Effector memory CD4-positive, alpha-beta T cell (primary cell): ENCODE data around the gene SNX3.

ENCODE experiments used
- DNase-seq, 3 donors: peaks; one replicate each; pipeline ENCODE4 v3.0.0-alpha.2; 2020
- H3K27ac ChIP-seq: 2 replicates; pipeline ENCODE4 v1.7.0; 2013; ENCODE audit warnings: mild to moderate bottlenecking, low read length, moderate library complexity; ENCODE audit not compliant: insufficient read depth, poor library complexity, severe bottlenecking
- H3K27me3 ChIP-seq: replicated peaks from 2 replicates; pipeline ENCODE4 v1.7.0; 2013; ENCODE audit warnings: mild to moderate bottlenecking, low read length; ENCODE audit not compliant: insufficient read depth, control insufficient read depth, poor library complexity, severe bottlenecking
- H3K36me3 ChIP-seq: 2 replicates; pipeline ENCODE4 v1.7.0; 2013; ENCODE audit warnings: mild to moderate bottlenecking, low read length, moderate library complexity; ENCODE audit not compliant: control insufficient read depth, insufficient read depth
- H3K4me1 ChIP-seq: 2 replicates; pipeline ENCODE4 v1.7.0; 2013; ENCODE audit warnings: low read length, mild to moderate bottlenecking; ENCODE audit not compliant: control insufficient read depth, insufficient read depth, poor library complexity, severe bottlenecking
- H3K4me3 ChIP-seq: 2 replicates; pipeline ENCODE4 v1.7.0; 2013; ENCODE audit warnings: low read length, low read depth, mild to moderate bottlenecking; ENCODE audit not compliant: insufficient read depth, poor library complexity, severe bottlenecking
- H3K9me3 ChIP-seq: 2 replicates; pipeline ENCODE4 v1.7.0; 2013; ENCODE audit warnings: mild to moderate bottlenecking, low read length, moderate library complexity; ENCODE audit not compliant: control insufficient read depth

SNX3 gene

DNA sequence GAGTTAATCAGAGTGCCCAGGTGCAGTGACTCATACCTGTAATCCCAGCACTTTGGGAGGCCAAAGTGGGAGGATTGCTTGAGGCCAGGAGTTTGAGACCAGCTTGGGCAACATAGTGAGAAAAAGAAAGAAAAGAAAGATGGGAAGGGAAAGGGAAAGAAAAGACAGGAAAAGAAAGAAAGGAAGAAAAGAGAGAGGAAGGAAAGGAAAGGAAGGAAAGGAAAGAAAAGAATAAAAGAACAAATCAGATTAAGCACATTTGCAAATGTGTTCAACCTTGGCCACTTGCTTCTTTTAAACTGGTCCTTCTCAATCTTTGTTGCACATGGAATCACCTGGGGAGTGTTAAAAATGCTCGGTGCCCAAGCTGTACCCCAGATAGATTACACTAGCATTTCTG is 67.0 kb downstream of the SNX3 start:
- no peaks in the 10 kb centered on the region for H3K36me3 ChIP-seq
- H3K9me3 ChIP-seq = no peaks in the 10 kb centered on the region
- no peak for DNase-seq
- H3K27ac ChIP-seq = no peak overlapping the region
- no peak overlapping the region for H3K4me3 ChIP-seq
- no peaks in the 10 kb centered on the region for H3K4me1 ChIP-seq
- H3K27me3 ChIP-seq = peaks cover 3% of the 10 kb centered on the region

DNA sequence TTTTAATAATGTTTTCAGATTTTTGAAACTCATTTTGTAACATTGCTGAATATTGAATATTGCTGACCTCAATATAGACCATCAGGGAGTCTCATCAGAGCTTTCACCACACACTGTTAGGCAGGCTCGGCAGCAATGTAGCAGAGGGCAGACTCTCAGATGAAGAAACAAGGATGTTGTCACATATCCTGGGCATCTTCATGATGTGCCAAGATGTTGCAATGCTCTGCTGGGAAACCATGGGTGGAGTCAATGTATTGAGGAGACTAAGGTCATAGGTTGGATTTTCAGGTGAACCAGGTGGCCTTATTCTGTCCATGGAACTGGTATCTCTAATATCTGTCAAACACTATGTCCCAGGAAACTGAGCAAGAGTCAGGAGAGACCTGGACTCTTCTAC is 67.7 kb downstream of the SNX3 start:
- Histone ChIP-seq H3K36me3 (no peaks in the 10 kb centered on the region), H3K9me3 (no peaks in the 10 kb centered on the region), H3K27ac (no peak overlapping the region), H3K4me1 (no peaks in the 10 kb centered on the region), H3K4me3 (no peak overlapping the region), H3K27me3 (peaks cover 3% of the 10 kb centered on the region)
- DNase-seq = no peak

DNA sequence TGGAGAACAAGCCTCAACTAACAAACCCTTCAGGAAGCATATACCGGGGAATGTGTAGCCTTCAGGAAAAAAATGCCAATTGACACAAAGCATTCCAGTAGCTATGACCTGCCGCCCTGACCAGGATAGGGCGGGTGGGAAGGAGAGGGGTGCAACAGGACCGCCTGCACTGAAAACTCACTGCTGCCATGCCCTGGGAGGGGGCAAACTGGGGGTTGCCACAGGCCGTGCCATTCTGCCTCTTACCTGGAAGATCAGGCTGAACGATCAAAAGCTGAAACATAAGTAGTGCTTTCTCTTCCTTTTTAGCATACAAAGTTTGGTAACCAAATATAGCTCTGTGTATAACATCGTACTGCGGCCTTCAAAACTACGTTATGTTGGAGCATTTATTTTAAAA is 73.3 kb downstream of the SNX3 start:
- H3K4me3 ChIP-seq = no peak overlapping the region
- peaks cover 5% of the 10 kb centered on the region for H3K27me3 ChIP-seq
- H3K36me3 ChIP-seq = no peaks in the 10 kb centered on the region
- no peak overlapping the region for H3K27ac ChIP-seq
- H3K9me3 ChIP-seq = no peaks in the 10 kb centered on the region
- no peak for DNase-seq
- H3K4me1 ChIP-seq = no peaks in the 10 kb centered on the region

DNA sequence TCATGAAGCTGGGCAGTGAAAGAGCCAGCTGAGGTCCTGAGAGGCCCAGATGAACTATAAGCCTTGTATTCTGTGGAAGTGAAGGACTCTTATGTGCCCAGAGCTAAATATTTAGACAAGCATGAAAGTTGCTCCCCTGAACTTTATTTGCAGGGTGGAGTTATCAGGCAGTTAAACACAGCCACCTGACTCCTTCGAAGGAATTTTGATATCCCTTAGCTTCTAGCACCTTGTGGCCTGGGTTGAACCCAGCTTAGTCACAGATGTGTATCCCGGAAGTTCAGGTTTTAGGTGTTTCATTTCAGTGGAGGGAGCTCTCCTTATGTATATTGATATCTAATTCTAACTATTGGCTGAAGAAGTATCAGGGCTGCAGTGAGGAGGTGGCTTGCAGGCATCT is 74.6 kb downstream of the SNX3 start:
- Histone ChIP-seq H3K4me1 (no peaks in the 10 kb centered on the region), H3K9me3 (no peaks in the 10 kb centered on the region), H3K4me3 (no peak overlapping the region), H3K27me3 (peaks cover 5% of the 10 kb centered on the region), H3K36me3 (no peaks in the 10 kb centered on the region), H3K27ac (no peak overlapping the region)
- no peak for DNase-seq

DNA sequence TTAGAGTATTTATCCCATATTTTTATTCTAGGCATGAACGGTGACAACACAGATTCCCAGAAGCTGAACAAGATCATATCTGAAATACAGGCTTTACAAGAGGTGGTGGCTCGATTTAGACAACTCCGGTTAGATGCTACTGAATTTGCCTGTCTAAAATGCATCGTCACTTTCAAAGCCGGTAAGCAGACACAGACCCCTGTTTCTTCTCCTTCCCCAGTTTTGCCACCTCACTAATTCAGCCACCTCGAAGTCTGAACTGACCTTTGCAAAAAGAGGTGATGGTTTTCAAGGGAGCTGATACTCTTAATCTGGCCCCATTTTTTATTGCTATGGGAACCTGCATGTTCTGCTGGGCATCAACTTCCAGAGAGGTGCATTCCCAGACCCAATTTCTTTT is 80.1 kb downstream of the SNX3 start:
- peaks cover 10% of the 10 kb centered on the region for H3K4me1 ChIP-seq
- DNase-seq = no peak
- H3K36me3 ChIP-seq = no peaks in the 10 kb centered on the region
- H3K9me3 ChIP-seq = no peaks in the 10 kb centered on the region
- peaks cover 28% of the 10 kb centered on the region for H3K27me3 ChIP-seq
- H3K4me3 ChIP-seq = no peak overlapping the region
- H3K27ac ChIP-seq = no peak overlapping the region

DNA sequence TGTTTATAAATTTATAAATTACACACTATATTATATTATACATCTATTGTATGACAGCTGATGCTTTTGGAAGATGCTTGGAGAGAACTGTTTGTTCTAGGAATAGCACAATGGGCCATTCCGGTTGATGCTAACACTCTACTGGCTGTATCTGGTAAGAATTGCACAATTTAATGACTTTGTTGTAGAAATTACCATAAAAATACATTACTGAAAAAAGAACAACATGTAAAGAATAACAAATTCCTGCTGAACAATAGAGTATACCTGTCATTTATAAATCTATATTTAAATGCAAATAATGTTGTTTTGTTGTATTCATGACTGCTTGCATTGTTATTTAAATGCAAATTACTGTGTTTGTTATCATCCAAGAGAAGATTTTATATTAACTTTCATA is 80.6 kb downstream of the SNX3 start:
- no peaks in the 10 kb centered on the region for H3K36me3 ChIP-seq
- no peaks in the 10 kb centered on the region for H3K9me3 ChIP-seq
- peaks cover 15% of the 10 kb centered on the region for H3K4me1 ChIP-seq
- no peak overlapping the region for H3K27ac ChIP-seq
- no peak for DNase-seq
- H3K27me3 ChIP-seq = peaks cover 33% of the 10 kb centered on the region
- no peak overlapping the region for H3K4me3 ChIP-seq

DNA sequence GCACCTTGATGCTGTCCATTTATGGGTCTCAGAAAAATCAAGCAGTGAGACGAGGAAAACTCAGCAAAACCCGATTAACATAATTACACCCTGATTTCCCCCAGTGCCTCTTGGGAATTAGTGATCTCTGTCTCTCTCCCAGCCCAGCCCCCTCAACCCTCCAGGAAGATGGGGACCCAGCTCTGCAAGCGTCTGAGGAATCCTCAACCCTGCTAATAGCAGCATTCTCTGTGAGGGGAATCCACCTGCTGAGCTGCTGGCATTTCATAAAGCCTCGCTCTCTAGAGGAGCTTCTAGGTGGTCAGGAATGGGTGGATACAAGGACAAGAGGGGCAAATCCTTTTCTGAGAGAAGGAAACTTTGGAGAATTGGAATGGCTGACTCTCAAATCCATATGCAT is 81.1 kb downstream of the SNX3 start:
- H3K36me3 ChIP-seq = no peaks in the 10 kb centered on the region

DNA sequence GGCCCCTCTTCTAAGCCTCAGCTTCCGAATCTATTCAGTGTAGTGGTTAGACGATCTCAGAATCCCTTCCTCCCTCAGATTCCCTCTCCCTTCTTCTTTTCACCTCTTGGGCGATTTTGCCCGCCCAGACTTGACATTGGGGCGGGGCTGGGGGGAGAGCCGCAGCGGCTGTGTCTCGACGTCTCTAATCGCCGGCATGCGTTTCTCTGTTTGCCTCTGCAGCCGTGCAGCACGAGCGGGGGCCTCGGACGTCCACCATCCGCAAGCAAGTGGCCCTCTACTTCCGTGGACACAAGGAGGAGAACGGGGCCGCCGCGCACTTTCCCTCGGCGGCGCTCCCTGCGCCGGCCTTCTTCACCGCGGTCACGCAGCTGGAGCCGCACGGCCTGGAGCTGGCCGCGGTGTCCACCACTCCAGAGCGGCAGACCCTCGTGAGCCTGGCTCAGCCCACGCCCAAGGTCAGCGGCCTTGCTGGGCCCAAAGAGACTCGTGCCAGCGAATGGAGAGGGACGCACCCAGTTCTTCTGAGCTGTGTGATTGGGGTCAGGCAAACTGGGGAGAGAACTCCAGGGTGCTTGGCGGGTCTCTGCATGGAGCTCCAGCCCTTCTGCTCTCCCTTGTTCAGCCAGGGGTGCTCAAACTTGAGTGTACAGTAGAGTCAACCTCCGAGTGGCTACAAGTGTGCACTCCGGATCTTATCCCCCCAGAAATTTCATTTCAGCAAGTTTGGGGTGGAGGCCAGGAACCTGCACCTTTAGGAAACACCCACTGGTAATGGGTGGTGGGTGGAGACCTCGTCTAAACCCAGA is 84.4 kb downstream of the SNX3 start:
- no peaks in the 10 kb centered on the region for H3K36me3 ChIP-seq
- H3K27ac ChIP-seq = no peak overlapping the region
- no peaks in the 10 kb centered on the region for H3K9me3 ChIP-seq
- peaks cover 66% of the 10 kb centered on the region for H3K27me3 ChIP-seq
- DNase-seq = no peak
- no peak overlapping the region for H3K4me3 ChIP-seq
- H3K4me1 ChIP-seq = peaks cover 16% of the 10 kb centered on the region

More for the DNA sequence above, 81.1 kb downstream of the SNX3 start:
- no peak for DNase-seq
- Histone ChIP-seq H3K4me3 (no peak overlapping the region), H3K27me3 (peaks cover 38% of the 10 kb centered on the region), H3K27ac (no peak overlapping the region), H3K9me3 (no peaks in the 10 kb centered on the region), H3K4me1 (peaks cover 16% of the 10 kb centered on the region)

DNA sequence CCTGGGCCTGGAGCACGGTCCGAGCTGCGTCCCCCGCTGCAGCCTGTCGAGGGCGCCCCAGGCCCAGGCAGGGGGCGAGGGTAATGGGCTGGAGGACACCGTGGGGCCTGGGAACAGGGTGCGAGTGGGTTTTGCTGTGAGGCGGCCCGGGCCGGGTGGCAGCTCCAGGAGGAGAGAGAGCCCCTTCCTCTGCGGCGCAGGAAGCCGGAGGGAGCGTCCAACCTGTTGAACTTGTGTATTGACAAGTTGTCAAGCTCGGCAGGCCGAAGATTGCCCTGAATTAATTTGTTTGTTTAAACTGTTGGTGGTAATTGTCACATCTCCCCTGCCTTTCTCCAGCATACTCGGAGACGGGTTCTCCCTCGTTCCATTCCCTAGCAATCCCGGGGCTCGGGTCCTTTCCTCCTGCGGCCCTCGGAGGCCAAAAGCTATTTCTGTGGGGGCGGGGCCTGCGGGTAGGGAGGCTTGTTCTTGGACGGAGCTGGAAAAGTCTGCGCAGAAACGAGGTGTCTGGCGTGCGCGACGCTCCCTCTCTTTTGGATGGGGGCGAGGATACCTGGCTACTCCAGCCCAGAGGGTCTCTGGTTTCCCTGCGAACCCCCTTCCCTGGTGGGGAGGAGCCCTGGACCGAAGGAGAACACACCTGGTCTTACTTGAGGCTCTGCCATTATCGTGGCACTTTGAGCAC is 85.1 kb downstream of the SNX3 start:
- peaks cover 20% of the 10 kb centered on the region for H3K4me1 ChIP-seq
- no peaks in the 10 kb centered on the region for H3K36me3 ChIP-seq
- H3K4me3 ChIP-seq = no peak overlapping the region
- no peak for DNase-seq
- H3K27ac ChIP-seq = no peak overlapping the region
- no peaks in the 10 kb centered on the region for H3K9me3 ChIP-seq
- peaks cover 71% of the 10 kb centered on the region for H3K27me3 ChIP-seq

DNA sequence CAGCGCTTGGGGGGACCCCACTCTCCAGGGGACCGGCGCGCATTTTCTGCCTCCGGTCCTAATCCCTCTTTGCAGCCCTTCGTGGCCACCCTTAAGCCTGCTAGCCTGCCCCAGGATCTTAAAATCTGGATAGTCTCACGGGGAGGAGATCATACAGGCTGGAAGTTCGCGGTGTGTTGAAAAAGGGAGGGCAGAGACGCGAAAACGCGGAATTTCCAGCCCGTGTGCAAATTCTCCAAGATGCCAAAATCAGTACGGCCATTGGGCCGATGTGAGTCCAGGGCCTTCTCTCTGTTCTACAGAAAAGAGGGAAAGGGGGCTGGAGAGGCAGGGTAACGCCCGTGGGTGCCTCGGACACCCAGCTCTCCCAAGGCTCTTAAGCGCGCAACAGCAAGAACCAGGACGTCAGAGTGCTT is 85.7 kb downstream of the SNX3 start:
- H3K27ac ChIP-seq = no peak overlapping the region
- H3K9me3 ChIP-seq = no peaks in the 10 kb centered on the region
- H3K4me3 ChIP-seq = no peak overlapping the region
- H3K4me1 ChIP-seq = peaks cover 25% of the 10 kb centered on the region
- peaks cover 74% of the 10 kb centered on the region for H3K27me3 ChIP-seq
- no peak for DNase-seq
- no peaks in the 10 kb centered on the region for H3K36me3 ChIP-seq
